SU-DHL-6 (cell line): ENCODE measurements around the gene EDEM3.

Experiments used
- H2AFZ ChIP-seq: fragments of 200-600 bp; sonication (generic); 2 replicates; pipeline ENCODE4 v1.6.1; 2014; ENCODE audit warnings: low read depth, mild to moderate bottlenecking, moderate library complexity, mixed read lengths, antibody characterized with exemption, low read length; ENCODE audit not compliant: severe bottlenecking
- H3F3A ChIP-seq: fragments of 200-600 bp; shearing (Covaris generic); 2 replicates; pipeline ENCODE4 v1.6.0; 2016; ENCODE audit warnings: antibody characterized with exemption, mild to moderate bottlenecking; ENCODE audit not compliant: insufficient read depth
- H3K27ac ChIP-seq: fragments of 200-600 bp; sonication (generic); 2 replicates; pipeline ENCODE4 v1.5.1; 2016; ENCODE audit warnings: low read depth, mild to moderate bottlenecking, low read length, moderate library complexity, mixed read lengths
- H3K27me3 ChIP-seq: fragments of 200-600 bp; sonication (generic), shearing (Covaris generic); 2 replicates; pipeline ENCODE4 v1.6.0; 2014; ENCODE audit warnings: mild to moderate bottlenecking, low read length
- H3K36me3 ChIP-seq: fragments of 200-600 bp; sonication (generic); 2 replicates; pipeline ENCODE4 v1.6.1; 2014; ENCODE audit warnings: mild to moderate bottlenecking, low read length, mixed read lengths
- H3K4me2 ChIP-seq: fragments of 300-600, 200-600 bp; shearing (Covaris generic), sonication (generic); 2 replicates; pipeline ENCODE4 v1.6.0; 2014; ENCODE audit warnings: low read length, low read depth, mild to moderate bottlenecking; ENCODE audit not compliant: poor library complexity, severe bottlenecking
- H3K4me3 ChIP-seq: fragments of 200-600 bp; sonication (generic); 2 replicates; pipeline ENCODE4 v1.5.1; 2014; ENCODE audit warnings: antibody characterized with exemption, low read length, mild to moderate bottlenecking, mixed read lengths; ENCODE audit not compliant: insufficient read depth, poor library complexity, severe bottlenecking
- H3K79me2 ChIP-seq: fragments of 200-600 bp; sonication (generic); 2 replicates; pipeline ENCODE4 v1.6.1; 2014; ENCODE audit warnings: mild to moderate bottlenecking, low read length, moderate library complexity; ENCODE audit not compliant: insufficient read depth
- H3K9ac ChIP-seq: fragments of 200-600 bp; sonication (generic); 2 replicates; pipeline ENCODE4 v1.7.0; 2014; ENCODE audit warnings: mild to moderate bottlenecking, low read length
- H3K9me2 ChIP-seq: fragments of 200-600 bp; sonication (generic); replicated peaks from 2 replicates; pipeline ENCODE4 v1.6.1; 2014; ENCODE audit warnings: low read length; ENCODE audit not compliant: insufficient read depth
- H3K9me3 ChIP-seq: fragments of 200-600 bp; sonication (generic); 2 replicates; pipeline ENCODE4 v1.6.1; 2014; ENCODE audit warnings: low read length, mixed read lengths; ENCODE audit not compliant: insufficient read depth
- H4K20me1 ChIP-seq: fragments of 200-600 bp; sonication (generic); 2 replicates; pipeline ENCODE4 v1.6.1; 2014; ENCODE audit warnings: low read depth, mild to moderate bottlenecking, antibody characterized with exemption, low read length, moderate library complexity, mixed read lengths
- EZH2phosphoT487 ChIP-seq: fragments of 200-600 bp; sonication (generic), shearing (Covaris generic); conservative IDR thresholded peaks from 2 replicates; pipeline ENCODE4 v1.6.1; 2018; ENCODE audit warnings: mild to moderate bottlenecking, antibody characterized with exemption, low read length, moderate library complexity, mixed read lengths
- TF ChIP-seq, protein P1 (sequence below): fragments of 200-600 bp; sonication (generic); IDR thresholded peaks from one replicate; pipeline ENCODE4 v1.5.1; 2017; ENCODE audit warnings: antibody characterized with exemption, mild to moderate bottlenecking, low read length, moderate library complexity; ENCODE audit not compliant: insufficient read depth, poor library complexity, severe bottlenecking

EDEM3 gene

GRCh38 chr1:184643661-184644060 is 111.0 kb downstream of the EDEM3 start:
- Histone ChIP-seq H3K9me3 (no peaks in the 10 kb centered on the region), H3K9ac (no peak overlapping the region), H3K4me3 (no peak overlapping the region), H3F3A (no peaks in the 10 kb centered on the region), H3K9me2 (no peaks in the 10 kb centered on the region), H3K27ac (no peak overlapping the region), H3K36me3 (no peaks in the 10 kb centered on the region), H3K27me3 (no peaks in the 10 kb centered on the region), H2AFZ (no peak overlapping the region), H3K4me2 (no peak overlapping the region), H4K20me1 (no peaks in the 10 kb centered on the region), H3K79me2 (no peaks in the 10 kb centered on the region)
- TF ChIP-seq, protein P1, sequence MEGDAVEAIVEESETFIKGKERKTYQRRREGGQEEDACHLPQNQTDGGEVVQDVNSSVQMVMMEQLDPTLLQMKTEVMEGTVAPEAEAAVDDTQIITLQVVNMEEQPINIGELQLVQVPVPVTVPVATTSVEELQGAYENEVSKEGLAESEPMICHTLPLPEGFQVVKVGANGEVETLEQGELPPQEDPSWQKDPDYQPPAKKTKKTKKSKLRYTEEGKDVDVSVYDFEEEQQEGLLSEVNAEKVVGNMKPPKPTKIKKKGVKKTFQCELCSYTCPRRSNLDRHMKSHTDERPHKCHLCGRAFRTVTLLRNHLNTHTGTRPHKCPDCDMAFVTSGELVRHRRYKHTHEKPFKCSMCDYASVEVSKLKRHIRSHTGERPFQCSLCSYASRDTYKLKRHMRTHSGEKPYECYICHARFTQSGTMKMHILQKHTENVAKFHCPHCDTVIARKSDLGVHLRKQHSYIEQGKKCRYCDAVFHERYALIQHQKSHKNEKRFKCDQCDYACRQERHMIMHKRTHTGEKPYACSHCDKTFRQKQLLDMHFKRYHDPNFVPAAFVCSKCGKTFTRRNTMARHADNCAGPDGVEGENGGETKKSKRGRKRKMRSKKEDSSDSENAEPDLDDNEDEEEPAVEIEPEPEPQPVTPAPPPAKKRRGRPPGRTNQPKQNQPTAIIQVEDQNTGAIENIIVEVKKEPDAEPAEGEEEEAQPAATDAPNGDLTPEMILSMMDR, result no peak
- TF ChIP-seq EZH2phosphoT487, result no peak

DNA sequence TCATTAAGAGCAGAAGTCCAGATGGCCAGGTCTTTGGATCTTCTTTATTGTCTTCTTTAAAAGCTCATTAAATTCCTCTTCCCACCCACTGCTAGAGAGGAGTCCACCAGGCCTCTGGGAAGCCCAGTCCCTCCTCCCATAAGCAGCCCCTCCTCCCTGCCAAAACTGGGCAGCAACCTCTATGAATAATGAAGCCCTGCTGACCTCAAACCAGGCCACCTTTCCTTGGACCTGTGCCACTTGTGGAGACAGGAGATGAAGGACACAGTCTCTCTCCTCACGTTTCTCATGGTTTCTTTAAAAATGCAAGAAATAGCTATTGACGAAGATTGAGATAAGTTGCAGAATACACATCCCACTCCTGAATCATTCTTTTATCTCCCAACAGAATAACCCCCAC is 112.8 kb downstream of the EDEM3 start:
- Histone ChIP-seq H3F3A (no peaks in the 10 kb centered on the region), H3K9ac (no peak overlapping the region), H3K27me3 (no peaks in the 10 kb centered on the region), H2AFZ (no peak overlapping the region), H4K20me1 (no peaks in the 10 kb centered on the region), H3K4me3 (no peak overlapping the region), H3K27ac (no peak overlapping the region), H3K79me2 (no peaks in the 10 kb centered on the region), H3K36me3 (no peaks in the 10 kb centered on the region), H3K9me2 (no peaks in the 10 kb centered on the region), H3K9me3 (no peaks in the 10 kb centered on the region), H3K4me2 (no peak overlapping the region)
- TF ChIP-seq, protein P1, result no peak
- TF ChIP-seq EZH2phosphoT487, result no peak

DNA sequence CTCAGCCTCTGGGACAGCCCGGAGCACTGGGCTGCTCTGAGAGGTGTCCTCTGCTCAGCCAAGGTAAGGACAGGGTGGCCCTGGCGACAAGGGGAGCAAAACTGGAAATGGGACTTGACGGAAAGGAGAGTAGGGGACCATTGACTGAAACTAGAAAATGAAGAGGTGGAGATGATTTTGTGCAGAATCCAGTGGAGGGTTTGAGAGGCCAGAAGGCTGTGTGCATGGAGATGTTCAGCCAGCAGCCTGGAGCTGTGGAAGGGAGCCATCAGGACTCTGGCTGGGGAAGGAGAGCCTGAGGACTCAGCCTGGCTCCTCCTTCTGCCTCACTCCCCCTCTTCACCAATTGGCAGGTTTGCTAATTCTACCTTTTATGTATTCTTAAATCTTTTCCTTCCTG is 114.2 kb downstream of the EDEM3 start:
- H3K9me3 ChIP-seq, result no peaks in the 10 kb centered on the region
- H3K9me2 ChIP-seq, result no peaks in the 10 kb centered on the region
- H2AFZ ChIP-seq, result no peak overlapping the region
- H3F3A ChIP-seq, result no peaks in the 10 kb centered on the region
- no peaks in the 10 kb centered on the region for H3K79me2 ChIP-seq
- TF ChIP-seq EZH2phosphoT487, result no peak
- TF ChIP-seq, protein P1, result no peak
- no peaks in the 10 kb centered on the region for H3K36me3 ChIP-seq
- H3K9ac ChIP-seq, result no peak overlapping the region
- H4K20me1 ChIP-seq, result no peaks in the 10 kb centered on the region
- no peak overlapping the region for H3K4me2 ChIP-seq
- no peak overlapping the region for H3K27ac ChIP-seq
- H3K4me3 ChIP-seq, result no peak overlapping the region
- H3K27me3 ChIP-seq, result no peaks in the 10 kb centered on the region
